Prostate gland (tissue), 2 donors: ENCODE data around the gene TRIO.

Source experiments
- POLR2A ChIP-seq: fragments of 450-650 bp; IDR thresholded peaks from one replicate; pipeline ENCODE4 v1.6.1; 2016; ENCODE audit warnings: antibody characterized with exemption, mild to moderate bottlenecking
- TF ChIP-seq, protein P1 (sequence below), 4 experiments: fragments of 200-600 bp in 2 of 4; fragments of 450-650 bp in 2 of 4; sonication (generic) in 2 of 4; IDR thresholded peaks; 1 replicate in 3 of 4; 2 replicates in 1 of 4; pipeline ENCODE4 v1.5.1; 2016 to 2019; ENCODE audit warnings: antibody characterized with exemption in 4 of 4, mild to moderate bottlenecking in 2 of 4, moderate library complexity in 2 of 4

DNA sequence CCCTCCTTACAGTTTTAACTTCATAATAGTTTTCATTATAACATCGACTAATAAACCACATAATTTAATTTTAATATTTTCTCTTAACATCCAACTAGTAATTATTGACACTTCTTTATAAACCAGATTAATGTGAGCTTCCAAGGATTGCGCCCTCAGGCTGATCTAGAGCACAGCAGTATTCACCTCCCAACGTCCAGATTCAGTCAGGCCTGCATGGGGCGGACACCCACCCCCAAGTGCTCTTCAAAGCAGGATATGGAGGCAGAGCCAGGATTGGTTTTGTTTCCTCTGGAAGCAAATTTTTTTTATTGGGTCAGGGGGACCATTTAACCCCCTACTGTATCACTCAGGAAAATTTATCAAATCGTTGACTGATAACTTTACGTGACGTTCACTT is 215.4 kb downstream of the TRIO start:
- TF ChIP-seq, protein P1, sequence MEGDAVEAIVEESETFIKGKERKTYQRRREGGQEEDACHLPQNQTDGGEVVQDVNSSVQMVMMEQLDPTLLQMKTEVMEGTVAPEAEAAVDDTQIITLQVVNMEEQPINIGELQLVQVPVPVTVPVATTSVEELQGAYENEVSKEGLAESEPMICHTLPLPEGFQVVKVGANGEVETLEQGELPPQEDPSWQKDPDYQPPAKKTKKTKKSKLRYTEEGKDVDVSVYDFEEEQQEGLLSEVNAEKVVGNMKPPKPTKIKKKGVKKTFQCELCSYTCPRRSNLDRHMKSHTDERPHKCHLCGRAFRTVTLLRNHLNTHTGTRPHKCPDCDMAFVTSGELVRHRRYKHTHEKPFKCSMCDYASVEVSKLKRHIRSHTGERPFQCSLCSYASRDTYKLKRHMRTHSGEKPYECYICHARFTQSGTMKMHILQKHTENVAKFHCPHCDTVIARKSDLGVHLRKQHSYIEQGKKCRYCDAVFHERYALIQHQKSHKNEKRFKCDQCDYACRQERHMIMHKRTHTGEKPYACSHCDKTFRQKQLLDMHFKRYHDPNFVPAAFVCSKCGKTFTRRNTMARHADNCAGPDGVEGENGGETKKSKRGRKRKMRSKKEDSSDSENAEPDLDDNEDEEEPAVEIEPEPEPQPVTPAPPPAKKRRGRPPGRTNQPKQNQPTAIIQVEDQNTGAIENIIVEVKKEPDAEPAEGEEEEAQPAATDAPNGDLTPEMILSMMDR (IDR thresholded peaks at IDR 0.05): no peak
- TF ChIP-seq POLR2A: no peak
